Left kidney (tissue), 2 donors: Measurements from ENCODE around the gene KCNQ5. TPM values are rescaled to one million over a fixed set of nuclear protein-coding genes. Genes with fewer than 3 reads are reported as not detected.

Experiments used
- DNase-seq: peaks from one replicate; pipeline ENCODE4 v3.0.0-alpha.2; 2013
- polyA plus RNA-seq: library from polyadenylated mRNA; unstranded; fragments of 120-200 nt; gene quantifications from one replicate; pipeline ENCODE4 v1.2.1, GENCODE V29; 2013; ENCODE audit not compliant: insufficient read length

The KCNQ5 gene
- polyA plus RNA-seq, 1 donor = 0.23 TPM

- no peak for DNase-seq
Observed at GRCh38 chr6:72913797-72914196, 291.9 kb downstream of the KCNQ5 start.

- DNase-seq = no peak
Observed at GRCh38 chr6:72916298-72916697, 294.4 kb downstream of the KCNQ5 start.

DNA sequence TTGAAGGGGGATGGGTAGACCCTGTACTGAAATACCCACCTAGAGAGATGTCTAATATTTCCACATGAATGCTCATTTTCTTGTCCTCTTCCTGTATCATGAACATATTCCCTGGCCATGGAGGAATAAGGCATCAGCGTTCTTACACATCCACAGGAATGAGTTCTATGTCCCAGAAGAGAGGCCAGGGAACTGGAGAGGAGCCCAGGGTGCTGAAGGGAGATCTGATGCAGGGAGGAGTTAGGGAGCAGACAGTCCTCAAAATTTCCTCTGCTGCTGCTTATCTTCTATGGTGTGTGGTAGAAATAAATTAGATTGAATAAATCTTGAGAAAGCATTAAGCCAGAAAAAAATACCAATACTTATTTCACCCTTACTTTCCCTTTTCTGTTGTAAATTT is 295.0 kb downstream of the KCNQ5 start:
- DNase-seq = no peak

DNA sequence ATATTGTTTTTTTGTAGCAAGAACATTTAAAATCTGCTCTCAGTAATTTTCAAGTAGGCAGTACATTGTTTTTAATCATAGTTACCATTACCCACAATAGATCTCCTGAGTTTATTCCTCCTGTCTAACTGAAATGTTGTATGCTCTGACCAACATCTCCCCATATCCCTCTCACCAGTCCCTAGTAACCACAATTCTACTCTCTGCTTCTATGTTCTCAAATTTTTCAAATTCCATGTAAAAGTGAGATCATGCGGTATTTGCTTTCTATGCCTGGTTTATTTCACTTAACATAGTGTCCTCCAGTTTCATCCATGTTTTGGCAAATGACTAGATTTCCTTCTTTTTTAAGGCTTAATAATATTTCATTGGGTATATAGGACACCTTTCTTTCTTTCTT is 300.5 kb downstream of the KCNQ5 start:
- DNase-seq = no peak

- no peak for DNase-seq
Observed at GRCh38 chr6:72925136-72925535, 303.3 kb downstream of the KCNQ5 start.

DNA sequence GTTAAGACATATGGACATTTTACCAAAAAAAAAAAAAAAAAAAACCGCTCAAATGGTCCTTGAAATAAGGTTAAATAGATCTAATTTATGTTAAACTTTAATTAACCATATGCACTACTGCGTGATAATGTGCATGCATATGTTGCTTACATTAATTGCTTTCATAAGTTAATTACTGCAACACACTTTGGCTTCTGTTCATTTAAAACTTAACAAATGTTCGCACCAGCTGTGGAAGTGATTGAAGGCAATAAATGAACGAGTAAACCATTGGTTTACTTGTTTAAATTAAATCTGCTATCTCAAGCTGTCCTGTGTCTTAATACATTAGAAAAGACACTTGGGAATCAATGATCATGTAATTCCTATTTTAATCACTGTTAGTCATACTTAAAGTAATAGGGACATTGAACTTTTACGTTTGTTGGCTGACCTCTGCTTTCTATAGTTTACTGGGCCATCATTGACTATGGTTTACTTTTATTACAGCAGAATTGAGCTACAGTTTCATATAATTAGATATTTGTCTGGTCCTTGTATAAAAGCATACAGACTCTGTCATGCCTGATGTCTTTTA is 308.8 kb downstream of the KCNQ5 start:
- no peak for DNase-seq

DNA sequence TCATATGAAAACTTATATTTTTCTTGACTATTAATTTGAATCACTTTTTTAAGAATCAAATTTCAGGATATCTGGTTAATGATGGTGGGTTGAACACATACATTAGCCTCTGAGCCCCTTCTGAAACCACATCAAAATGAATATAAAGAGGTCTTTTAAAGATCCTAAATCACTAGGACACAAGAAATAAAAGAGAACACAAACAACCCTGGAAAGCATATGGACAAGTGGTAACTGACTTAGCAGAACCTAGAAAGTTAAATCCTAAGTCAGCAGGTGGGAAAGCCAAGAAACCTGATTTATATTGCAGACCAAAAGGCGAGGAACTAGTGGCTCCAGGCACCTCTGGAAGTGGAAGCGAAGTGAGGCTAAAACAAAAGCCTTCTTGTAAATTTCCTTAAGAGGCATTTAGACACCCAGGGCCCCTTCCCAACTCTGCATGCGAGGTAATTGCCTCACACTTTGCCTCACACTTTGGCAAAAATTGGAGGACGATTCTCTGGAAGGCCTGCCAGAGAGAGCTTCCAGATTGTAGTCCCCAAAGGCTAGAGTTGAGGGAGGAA is 309.5 kb downstream of the KCNQ5 start:
- DNase-seq = no peak

DNA sequence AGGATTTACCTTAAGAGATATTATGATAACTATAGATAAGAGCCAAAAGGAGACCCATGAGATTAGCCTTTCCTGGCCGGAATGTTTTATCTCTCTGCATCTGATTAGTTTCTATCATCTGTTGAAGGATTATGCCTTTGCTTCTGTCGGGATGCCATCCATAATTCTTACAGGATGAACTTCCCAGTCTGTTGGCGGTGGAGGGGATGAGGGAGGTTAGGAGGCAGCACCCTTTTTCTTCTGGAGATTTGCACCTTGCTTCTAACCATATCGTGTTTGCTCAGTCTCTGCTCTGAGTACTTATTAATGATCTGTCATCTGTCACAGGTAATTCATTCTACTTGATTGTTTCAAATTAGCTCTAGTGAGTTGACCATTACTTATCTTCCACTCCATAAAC is 311.4 kb downstream of the KCNQ5 start:
- no peak for DNase-seq

GRCh38 chr6:72936766-72937559 is 315.1 kb downstream of the KCNQ5 start:
- DNase-seq = no peak

DNA sequence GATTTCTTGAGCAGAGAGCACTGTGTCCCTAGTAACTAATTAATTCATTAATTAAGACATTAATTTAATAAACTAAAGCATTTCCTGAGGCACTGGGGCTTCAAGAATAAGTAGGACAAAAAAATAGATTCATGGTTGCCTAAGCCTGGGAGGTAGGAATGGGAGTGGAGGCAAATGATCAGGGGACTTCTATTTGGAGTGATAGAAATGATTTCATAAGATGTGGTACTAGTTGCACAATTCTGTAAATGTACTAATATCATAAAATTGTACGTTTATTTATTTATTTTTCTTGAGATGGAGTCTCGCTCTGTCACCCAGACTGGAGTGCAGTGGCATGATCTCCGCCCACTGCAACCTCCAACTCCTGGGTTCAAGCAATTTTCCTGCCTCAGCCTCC is 316.2 kb downstream of the KCNQ5 start:
- DNase-seq = no peak

- DNase-seq = no peak
Observed at GRCh38 chr6:72939004-72939403, 317.1 kb downstream of the KCNQ5 start.

GRCh38 chr6:72940265-72940664 is 318.4 kb downstream of the KCNQ5 start:
- DNase-seq = no peak

DNA sequence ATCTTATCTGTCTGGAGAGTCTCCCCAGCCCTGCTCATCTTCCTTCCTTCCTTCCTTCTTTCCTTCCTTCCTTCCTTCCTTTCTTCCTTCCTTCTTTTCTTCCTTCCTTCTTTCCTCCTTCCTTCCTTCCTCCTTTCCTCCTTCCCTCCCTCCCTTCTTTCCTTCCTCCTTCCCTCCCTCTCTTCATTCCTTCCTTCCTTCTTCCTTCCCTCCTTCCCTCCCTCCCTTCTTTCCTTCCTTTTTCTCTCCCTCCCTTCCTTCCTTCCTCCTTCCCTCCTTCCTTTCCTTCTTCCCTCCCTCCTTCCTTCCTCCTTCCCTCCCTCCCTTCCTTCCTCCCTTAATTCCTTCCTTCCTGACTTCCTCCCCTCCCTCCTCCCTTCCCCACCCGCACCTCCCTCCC is 319.4 kb downstream of the KCNQ5 start:
- no peak for DNase-seq

DNA sequence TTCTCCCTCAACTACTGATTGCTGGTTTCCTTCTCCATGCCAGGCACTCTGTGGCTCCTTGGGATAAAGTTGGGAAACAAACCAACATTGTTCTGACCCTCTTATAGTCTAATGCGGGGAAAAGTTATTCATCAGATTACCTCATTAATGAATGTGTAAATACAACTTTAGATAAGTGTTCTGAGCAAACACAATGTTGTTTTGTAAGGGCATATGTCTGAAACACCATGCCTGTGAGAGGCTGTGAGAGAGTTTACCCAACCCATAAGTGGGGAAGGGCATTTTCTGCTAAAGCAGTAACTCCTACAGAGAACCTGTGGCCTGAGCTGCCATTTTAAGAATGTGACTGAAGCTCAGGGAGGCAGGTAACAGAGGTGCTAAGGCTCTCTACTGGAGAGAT is 319.9 kb downstream of the KCNQ5 start:
- no peak for DNase-seq

DNA sequence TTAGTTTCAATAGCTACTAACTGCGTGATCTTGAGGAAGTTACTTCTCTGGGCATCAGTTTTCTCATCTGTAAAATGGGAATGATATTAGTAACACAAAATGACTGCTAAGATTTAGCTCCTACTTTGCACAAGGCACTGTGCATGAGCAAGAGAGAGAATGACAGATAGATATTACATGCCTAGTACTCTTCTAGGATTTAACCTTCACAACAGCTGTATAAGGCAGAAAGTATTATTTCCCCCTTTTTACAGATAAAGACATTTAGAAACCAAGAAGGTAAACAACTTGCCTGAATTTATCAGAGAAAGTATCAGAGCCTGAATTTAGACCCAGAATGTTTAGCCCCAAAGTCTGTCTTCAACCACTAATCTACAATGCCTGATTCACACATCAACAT is 321.8 kb downstream of the KCNQ5 start:
- no peak for DNase-seq

DNA sequence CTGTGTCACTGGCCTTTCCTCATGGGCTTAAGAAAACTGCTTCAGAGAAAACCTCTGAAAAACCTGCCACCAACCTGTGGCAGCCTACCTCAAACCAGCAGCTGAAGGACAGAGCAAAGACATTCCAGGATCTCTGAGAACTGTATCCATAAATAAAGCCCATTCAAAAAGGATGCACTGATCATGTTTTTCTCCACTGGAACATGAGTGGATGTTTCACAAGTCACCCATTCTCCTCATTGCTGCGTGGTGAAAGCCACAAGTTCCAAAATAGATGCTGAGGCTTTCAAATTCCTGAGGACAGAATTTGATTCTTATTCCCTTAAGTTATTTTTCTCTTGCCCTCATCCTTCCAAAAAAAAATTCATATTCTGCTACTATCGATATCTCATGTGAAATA is 322.8 kb downstream of the KCNQ5 start:
- no peak for DNase-seq

DNA sequence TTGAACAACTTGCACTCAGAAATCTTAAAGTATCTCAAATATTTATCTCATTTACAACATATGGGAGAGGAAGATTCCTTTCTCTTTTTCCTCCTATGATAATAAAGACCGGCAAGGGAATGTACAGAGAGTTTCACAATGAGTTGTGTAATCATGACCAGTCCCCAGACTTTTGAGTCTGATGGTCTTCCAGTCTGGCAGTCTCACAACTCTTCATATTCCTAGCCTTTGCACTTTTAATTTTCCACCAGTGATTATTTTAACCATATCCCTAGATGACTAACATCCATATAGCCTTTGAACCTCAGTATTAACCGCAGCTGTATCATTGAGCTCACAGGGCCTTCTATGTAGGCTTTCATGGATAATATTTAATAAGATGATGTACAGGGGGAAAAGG is 324.9 kb downstream of the KCNQ5 start:
- DNase-seq = no peak

- DNase-seq = no peak
Observed at GRCh38 chr6:72947534-72947933, 325.7 kb downstream of the KCNQ5 start.

- no peak for DNase-seq
Observed at GRCh38 chr6:72948153-72948552, 326.3 kb downstream of the KCNQ5 start.

DNA sequence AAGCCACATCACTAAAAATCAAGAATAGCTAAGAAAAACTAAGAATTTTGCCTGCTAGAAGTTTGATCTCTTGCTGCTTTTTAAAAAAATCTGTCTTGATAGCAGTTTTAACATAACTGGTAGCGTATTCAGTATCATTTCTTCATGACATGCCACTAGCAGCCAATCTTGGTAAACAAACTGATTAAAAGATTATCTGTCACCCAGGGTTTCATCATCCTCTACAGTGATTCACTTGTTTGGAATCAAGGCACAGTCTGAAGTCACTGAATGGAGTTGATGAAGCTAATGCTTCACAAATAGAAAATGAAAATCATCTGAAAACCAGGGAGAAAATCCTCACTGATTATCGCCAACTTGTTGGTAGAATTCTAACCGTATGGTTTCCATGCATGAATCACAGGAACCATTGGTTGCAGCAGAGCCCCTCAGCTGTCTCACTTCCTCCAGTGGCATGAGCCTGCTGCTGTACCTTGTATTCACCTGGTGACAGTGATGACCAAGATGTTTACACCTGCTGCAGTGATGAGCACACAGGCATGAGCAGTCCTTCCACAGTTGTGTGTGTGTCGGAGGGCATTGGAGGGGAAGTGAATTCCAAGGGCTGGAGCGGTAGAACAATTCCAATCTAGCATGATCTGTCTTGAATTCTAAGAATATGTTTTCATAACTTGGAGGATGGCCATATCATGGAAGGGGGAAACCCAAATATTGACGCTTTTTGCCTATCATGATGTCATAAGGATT is 328.4 kb downstream of the KCNQ5 start:
- DNase-seq = no peak

GRCh38 chr6:72952808-72953630 is 331.2 kb downstream of the KCNQ5 start:
- no peak for DNase-seq

DNA sequence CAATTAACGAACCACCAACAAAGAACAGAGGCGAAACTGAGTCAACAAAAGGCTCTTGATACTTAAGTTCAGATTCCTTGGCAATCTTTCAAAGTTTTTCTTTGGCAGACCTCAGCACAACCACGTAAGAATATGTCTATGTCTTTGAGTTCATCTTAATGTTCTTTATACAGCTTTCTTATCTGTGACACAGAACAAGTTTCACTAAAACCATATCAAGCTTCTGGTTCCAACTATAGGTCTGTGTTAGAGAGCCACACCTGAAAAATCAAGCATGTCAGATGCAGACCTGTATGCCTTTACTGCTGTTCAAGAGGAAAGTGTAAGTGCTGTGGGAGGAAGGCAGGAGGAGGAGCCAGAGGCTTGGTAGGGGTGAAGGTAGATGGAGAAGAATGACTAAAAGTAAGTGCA is 332.1 kb downstream of the KCNQ5 start:
- no peak for DNase-seq
